Glomerular visceral epithelial cell (primary cell): ENCODE data around the gene TENT5C.
A peak's percentile ranks its signal among the peaks of the same experiment; 100 is the strongest.

Experiments
- DNase-seq: peaks from one replicate; pipeline ENCODE4 v3.0.0-alpha.2; 2016; ENCODE audit errors: extremely low spot score

TENT5C gene

GRCh38 chr1:117573386-117574023 lies 32.3 kb upstream of the TENT5C start:
- DNase-seq = peak; percentile 5

- DNase-seq = no peak
Measured at GRCh38 chr1:117574161-117574835, 31.6 kb upstream of the TENT5C start.

- DNase-seq = no peak
Measured at GRCh38 chr1:117575586-117576225, 30.1 kb upstream of the TENT5C start.

- DNase-seq = no peak
Measured at GRCh38 chr1:117576236-117576635, 29.6 kb upstream of the TENT5C start.

GRCh38 chr1:117577191-117577885 lies 28.5 kb upstream of the TENT5C start:
- no peak for DNase-seq

GRCh38 chr1:117578466-117578865 lies 27.4 kb upstream of the TENT5C start:
- no peak for DNase-seq

- DNase-seq = no peak
Measured at GRCh38 chr1:117579221-117579906, 26.5 kb upstream of the TENT5C start.

GRCh38 chr1:117580436-117580835 lies 25.4 kb upstream of the TENT5C start:
- no peak for DNase-seq

- no peak for DNase-seq
Measured at GRCh38 chr1:117580882-117581281, 25.0 kb upstream of the TENT5C start.

- DNase-seq = no peak
Measured at GRCh38 chr1:117581391-117581943, 24.4 kb upstream of the TENT5C start.

- DNase-seq = no peak
Measured at GRCh38 chr1:117582451-117582850, 23.4 kb upstream of the TENT5C start.

GRCh38 chr1:117583247-117583646 lies 22.6 kb upstream of the TENT5C start:
- no peak for DNase-seq

GRCh38 chr1:117584181-117584580 lies 21.7 kb upstream of the TENT5C start:
- DNase-seq = no peak

GRCh38 chr1:117585086-117585485 lies 20.8 kb upstream of the TENT5C start:
- DNase-seq = no peak

- DNase-seq = no peak
Measured at GRCh38 chr1:117586337-117586736, 19.5 kb upstream of the TENT5C start.

GRCh38 chr1:117586747-117587498 lies 18.9 kb upstream of the TENT5C start:
- DNase-seq = no peak

GRCh38 chr1:117587499-117588356 lies 18.1 kb upstream of the TENT5C start:
- no peak for DNase-seq

- DNase-seq = no peak
Measured at GRCh38 chr1:117589544-117589943, 16.3 kb upstream of the TENT5C start.

- no peak for DNase-seq
Measured at GRCh38 chr1:117590273-117590925, 15.4 kb upstream of the TENT5C start.
